Kidney (tissue), 14 donors: ENCODE data around the gene PAQR7. TPM values are rescaled to one million over a fixed set of nuclear protein-coding genes. Genes with fewer than 3 reads are reported as not detected.

Source experiments
- DNase-seq, 5 donors: peaks; one replicate each; pipeline ENCODE4 v3.0.0-alpha.2; 2013 to 2020
- FAIRE-seq: peaks from 2 replicates; lab custom pipeline; 2012; peaks lifted over from hg19 to GRCh38; lab: Jason Lieb, UNC
- H3K27ac ChIP-seq, 2 donors: one replicate each; pipeline ENCODE4 v1.7.0; 2013; ENCODE audit warnings: low read depth in 2 of 2, low read length in 2 of 2, inconsistent platforms in 1 of 2
- H3K27me3 ChIP-seq: one replicate; pipeline ENCODE4 v1.7.1; 2013; ENCODE audit warnings: low read length, inconsistent platforms; ENCODE audit not compliant: control insufficient read depth, insufficient read depth
- H3K36me3 ChIP-seq, 3 donors: one replicate each; pipeline versions ENCODE4 v1.7.0 to v1.7.1; 2013; ENCODE audit warnings: low read length in 3 of 3, control low read depth in 1 of 3, inconsistent platforms in 1 of 3; ENCODE audit not compliant: insufficient read depth in 3 of 3, control insufficient read depth in 2 of 3
- H3K4me1 ChIP-seq, 3 donors: one replicate each; pipeline versions ENCODE4 v1.7.0 to v1.7.1; 2013; ENCODE audit warnings: low read length in 3 of 3, inconsistent platforms in 1 of 3, low read depth in 1 of 3; ENCODE audit not compliant: control insufficient read depth in 2 of 3, insufficient read depth in 2 of 3
- H3K4me3 ChIP-seq, 3 donors: one replicate each; pipeline versions ENCODE4 v1.7.0 to v1.8.1; 2013; ENCODE audit warnings: low read length in 3 of 3, control low read depth in 1 of 3, inconsistent platforms in 1 of 3
- H3K9ac ChIP-seq, 3 donors: one replicate each; pipeline versions ENCODE4 v1.7.0 to v1.7.1; 2013; ENCODE audit warnings: low read length in 3 of 3, control low read depth in 1 of 3, inconsistent platforms in 1 of 3
- H3K9me3 ChIP-seq, 3 donors: one replicate each; pipeline versions ENCODE4 v1.7.0 to v1.7.1; 2013; ENCODE audit warnings: low read length in 3 of 3, control low read depth in 1 of 3, inconsistent platforms in 1 of 3; ENCODE audit not compliant: control insufficient read depth in 2 of 3, insufficient read depth in 1 of 3
- intact Hi-C: fragments of 100-400 bp; cut with DNase I; formaldehyde crosslinking; loops from one replicate; pipeline ENCODE4 v1.11.1; 2022
- polyA plus RNA-seq: library from polyadenylated mRNA; stranded (reverse); fragments of 350-450 nt; fragmentation: Illumina TruSeq; extraction: RNeasy Lipid Tissue Mini Kit (QIAGEN cat#74804); gene quantifications from one replicate; pipeline ENCODE4 v1.2.3, GENCODE V29; 2014; ENCODE audit warnings: low read depth, low replicate concordance; ENCODE audit not compliant: insufficient read depth
- total RNA-seq: library from RNA; stranded (reverse); fragmentation: NEBNext Ultra II Directional; extraction: Animal tissue kit (Norgen Biotek cat#: 25700); gene quantifications from one replicate; pipeline ENCODE4 v1.2.1, GENCODE V29; 2021
- TF ChIP-seq, protein P1 (sequence below): IDR thresholded peaks from 3 replicates; pipeline ENCODE4 v1.5.1; 2012; ENCODE audit warnings: mild to moderate bottlenecking, moderate library complexity, borderline replicate concordance; ENCODE audit not compliant: insufficient read depth; ENCODE audit errors: extremely low read depth
- donor health status: control.
- donor health status: control.
- donor health status: control.
- donor health status: control.
- donor health status: control.
- donor health status: DM: yes; HTN: yes; CAD: no.
- donor health status: Normal renal cell carcinoma (clear cell type).

The PAQR7 gene
- total and polyA plus RNA-seq, 2 donors from 2014 or later: 30.2 to 52.0 TPM

- peaks cover 0 to 11% (median 6%) of the 10 kb centered on the region in 3 donors for H3K4me1 ChIP-seq
- peaks cover 0 to 8% (median 0%) of the 10 kb centered on the region in 3 donors for H3K36me3 ChIP-seq
- FAIRE-seq: no peak
- peak within 1 kb of the TSS in 2 of 3 donors; percentile 17 to 93 for H3K9ac ChIP-seq
- intact Hi-C loops: no loop called here
- H3K4me3 ChIP-seq: peak within 1 kb of the TSS; percentile 78 to 98 (median 94)
- H3K9me3 ChIP-seq: no peaks in the 10 kb centered on the region
- TF ChIP-seq, protein P1, sequence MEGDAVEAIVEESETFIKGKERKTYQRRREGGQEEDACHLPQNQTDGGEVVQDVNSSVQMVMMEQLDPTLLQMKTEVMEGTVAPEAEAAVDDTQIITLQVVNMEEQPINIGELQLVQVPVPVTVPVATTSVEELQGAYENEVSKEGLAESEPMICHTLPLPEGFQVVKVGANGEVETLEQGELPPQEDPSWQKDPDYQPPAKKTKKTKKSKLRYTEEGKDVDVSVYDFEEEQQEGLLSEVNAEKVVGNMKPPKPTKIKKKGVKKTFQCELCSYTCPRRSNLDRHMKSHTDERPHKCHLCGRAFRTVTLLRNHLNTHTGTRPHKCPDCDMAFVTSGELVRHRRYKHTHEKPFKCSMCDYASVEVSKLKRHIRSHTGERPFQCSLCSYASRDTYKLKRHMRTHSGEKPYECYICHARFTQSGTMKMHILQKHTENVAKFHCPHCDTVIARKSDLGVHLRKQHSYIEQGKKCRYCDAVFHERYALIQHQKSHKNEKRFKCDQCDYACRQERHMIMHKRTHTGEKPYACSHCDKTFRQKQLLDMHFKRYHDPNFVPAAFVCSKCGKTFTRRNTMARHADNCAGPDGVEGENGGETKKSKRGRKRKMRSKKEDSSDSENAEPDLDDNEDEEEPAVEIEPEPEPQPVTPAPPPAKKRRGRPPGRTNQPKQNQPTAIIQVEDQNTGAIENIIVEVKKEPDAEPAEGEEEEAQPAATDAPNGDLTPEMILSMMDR: no peak
- no peaks in the 10 kb centered on the region for H3K27me3 ChIP-seq
- peak; percentile 97 to 99 (median 98) for DNase-seq
- no peak within 1 kb of the TSS for H3K27ac ChIP-seq
Observed at GRCh38 chr1:25905680-25906643, 30.5 kb upstream of the PAQR7 start, which contains the start of gene STMN1. TSS of gene STMN1 (minus strand) at chr1:25906419. CDS start at chr1:25904676, 1,743 bp downstream.

- DNase-seq (peak; percentile 97 to 99 (median 98)), FAIRE-seq (no peak)
- Histone ChIP-seq H3K27me3 (no peaks in the 10 kb centered on the region), H3K9ac (peak overlapping the region; percentile 17 to 93 (median 60)), H3K4me3 (peak overlapping the region; percentile 78 to 98 (median 94)), H3K36me3 (peaks cover 0 to 9% (median 0%) of the 10 kb centered on the region in 3 donors), H3K27ac (no peak overlapping the region), H3K9me3 (no peaks in the 10 kb centered on the region), H3K4me1 (peaks cover 0 to 11% (median 6%) of the 10 kb centered on the region in 3 donors)
- intact Hi-C loops: loop anchor here (5.0 kb wide), 1 partner anchor 92 kb away; the partner anchor contains the start of gene PAFAH2
- TF ChIP-seq, protein P1: no peak
Observed at GRCh38 chr1:25904943-25905679, 29.6 kb upstream of the PAQR7 start.

DNA sequence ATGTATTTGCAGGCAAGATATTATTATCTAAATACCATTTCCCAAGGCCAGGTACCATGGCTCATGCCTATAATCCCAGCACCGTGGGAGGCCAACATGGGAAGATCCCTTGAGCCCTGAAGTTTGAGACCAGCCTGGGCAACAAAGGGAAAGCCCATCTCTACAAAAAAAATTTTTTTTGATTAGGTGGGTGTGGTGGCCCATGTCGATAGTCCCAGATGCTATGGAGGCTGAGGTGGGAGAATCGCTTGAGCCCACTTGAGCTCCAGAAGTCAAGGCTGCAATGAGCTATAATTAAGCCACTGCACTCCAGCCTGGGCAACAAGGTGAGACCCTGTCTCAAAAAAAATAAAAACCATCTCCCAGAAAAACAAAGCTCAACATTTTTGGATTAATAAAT lies 28.5 kb upstream of the PAQR7 start:
- intact Hi-C loops: loop anchor here (5.0 kb wide), 1 partner anchor 93 kb away; the partner anchor contains the start of gene PAFAH2
- peaks cover 0 to 11% (median 6%) of the 10 kb centered on the region in 3 donors for H3K4me1 ChIP-seq
- H3K4me3 ChIP-seq: peak overlapping the region in 1 of 3 donors; percentile 98
- H3K9me3 ChIP-seq: no peaks in the 10 kb centered on the region
- no peaks in the 10 kb centered on the region for H3K27me3 ChIP-seq
- DNase-seq: peak in 1 of 5 donors; percentile 10
- peaks cover 0 to 11% (median 0%) of the 10 kb centered on the region in 3 donors for H3K36me3 ChIP-seq
- peak overlapping the region in 1 of 3 donors; percentile 93 for H3K9ac ChIP-seq
- no peak overlapping the region for H3K27ac ChIP-seq
- FAIRE-seq: no peak
- TF ChIP-seq, protein P1: no peak
